SK-N-SH treated with all-trans-retinoic acid at 6 μM for 48 hours (cell line): ENCODE data around the gene ODAPH.

Source experiments
- ARNTL ChIP-seq: fragments of 450-650 bp; formaldehyde crosslinking; IDR thresholded peaks from 2 replicates; pipeline ENCODE4 v1.5.0; 2020; ENCODE audit warnings: low read depth, mild to moderate bottlenecking, moderate library complexity, borderline replicate concordance
- ESRRG ChIP-seq: fragments of 250-450 bp; sonication (Bioruptor Pico); IDR thresholded peaks from 2 replicates; pipeline ENCODE4 v1.6.1; 2021; ENCODE audit warnings: mild to moderate bottlenecking
- OSR1 ChIP-seq: fragments of 250-450 bp; sonication (Bioruptor Pico); IDR thresholded peaks from 2 replicates; pipeline ENCODE4 v1.8.0; 2022; ENCODE audit warnings: moderate library complexity, mild to moderate bottlenecking, inconsistent platforms
- SNAI2 ChIP-seq: fragments of 250-450 bp; sonication (Bioruptor Pico); IDR thresholded peaks from 2 replicates; pipeline ENCODE4 v1.5.0; 2020; ENCODE audit warnings: mild to moderate bottlenecking, moderate library complexity
- ZFP3 ChIP-seq: fragments of 250-450 bp; sonication (Bioruptor Pico); IDR thresholded peaks from 2 replicates; pipeline ENCODE4 v1.5.0; 2020; ENCODE audit warnings: mild to moderate bottlenecking, moderate library complexity
- ZFP30 ChIP-seq: fragments of 450-650 bp; formaldehyde crosslinking; IDR thresholded peaks from 2 replicates; pipeline ENCODE4 v1.5.0; 2022; ENCODE audit warnings: mild to moderate bottlenecking, moderate library complexity
- ZNF565 ChIP-seq: fragments of 450-650 bp; formaldehyde crosslinking; conservative IDR thresholded peaks from 2 replicates; pipeline ENCODE4 v1.5.0; 2020; ENCODE audit warnings: low read depth, mild to moderate bottlenecking, moderate library complexity
- ZNF70 ChIP-seq: fragments of 450-650 bp; formaldehyde crosslinking; IDR thresholded peaks from 2 replicates; pipeline ENCODE4 v1.5.0; 2020; ENCODE audit warnings: mild to moderate bottlenecking, moderate library complexity
- ZNF8 ChIP-seq: fragments of 450-650 bp; formaldehyde crosslinking; IDR thresholded peaks from 2 replicates; pipeline ENCODE4 v1.5.0; 2020; ENCODE audit warnings: mild to moderate bottlenecking, moderate library complexity
- TF ChIP-seq, protein P1 (sequence below): fragments of 250-450 bp; sonication (Bioruptor Pico); IDR thresholded peaks from 2 replicates; pipeline ENCODE4 v1.5.0; 2020; ENCODE audit warnings: mild to moderate bottlenecking, moderate library complexity
- TF ChIP-seq, protein P2 (sequence below): fragments of 250-450 bp; sonication (Bioruptor Pico); IDR thresholded peaks from 2 replicates; pipeline ENCODE4 v1.5.1; 2021; ENCODE audit warnings: mild to moderate bottlenecking, moderate library complexity

DNA sequence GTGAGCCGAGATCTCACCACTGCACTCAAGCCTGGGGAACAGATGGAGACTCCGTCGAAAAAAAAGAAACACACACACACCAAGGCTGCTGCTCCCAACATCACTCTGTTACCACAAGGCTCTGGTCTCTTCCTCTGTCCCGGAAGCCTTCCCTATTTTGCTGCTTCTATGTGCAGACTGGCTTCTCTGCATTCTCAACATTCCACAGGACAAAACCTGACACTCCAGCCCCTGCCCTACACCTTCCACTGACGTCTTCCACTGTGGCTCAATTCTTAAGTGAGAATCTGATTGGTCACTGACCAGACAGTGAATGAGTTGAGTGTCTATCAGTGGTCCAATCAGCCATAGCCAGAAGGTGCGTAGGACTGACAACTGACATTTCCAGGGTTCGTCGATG, 5.9 kb downstream of the ODAPH start:
- TF ChIP-seq ZNF8 (CRISPR knock-in tag) = no peak
- TF ChIP-seq ZNF565 = no peak
- no peak for TF ChIP-seq ESRRG (CRISPR knock-in tag)
- TF ChIP-seq, protein P1, sequence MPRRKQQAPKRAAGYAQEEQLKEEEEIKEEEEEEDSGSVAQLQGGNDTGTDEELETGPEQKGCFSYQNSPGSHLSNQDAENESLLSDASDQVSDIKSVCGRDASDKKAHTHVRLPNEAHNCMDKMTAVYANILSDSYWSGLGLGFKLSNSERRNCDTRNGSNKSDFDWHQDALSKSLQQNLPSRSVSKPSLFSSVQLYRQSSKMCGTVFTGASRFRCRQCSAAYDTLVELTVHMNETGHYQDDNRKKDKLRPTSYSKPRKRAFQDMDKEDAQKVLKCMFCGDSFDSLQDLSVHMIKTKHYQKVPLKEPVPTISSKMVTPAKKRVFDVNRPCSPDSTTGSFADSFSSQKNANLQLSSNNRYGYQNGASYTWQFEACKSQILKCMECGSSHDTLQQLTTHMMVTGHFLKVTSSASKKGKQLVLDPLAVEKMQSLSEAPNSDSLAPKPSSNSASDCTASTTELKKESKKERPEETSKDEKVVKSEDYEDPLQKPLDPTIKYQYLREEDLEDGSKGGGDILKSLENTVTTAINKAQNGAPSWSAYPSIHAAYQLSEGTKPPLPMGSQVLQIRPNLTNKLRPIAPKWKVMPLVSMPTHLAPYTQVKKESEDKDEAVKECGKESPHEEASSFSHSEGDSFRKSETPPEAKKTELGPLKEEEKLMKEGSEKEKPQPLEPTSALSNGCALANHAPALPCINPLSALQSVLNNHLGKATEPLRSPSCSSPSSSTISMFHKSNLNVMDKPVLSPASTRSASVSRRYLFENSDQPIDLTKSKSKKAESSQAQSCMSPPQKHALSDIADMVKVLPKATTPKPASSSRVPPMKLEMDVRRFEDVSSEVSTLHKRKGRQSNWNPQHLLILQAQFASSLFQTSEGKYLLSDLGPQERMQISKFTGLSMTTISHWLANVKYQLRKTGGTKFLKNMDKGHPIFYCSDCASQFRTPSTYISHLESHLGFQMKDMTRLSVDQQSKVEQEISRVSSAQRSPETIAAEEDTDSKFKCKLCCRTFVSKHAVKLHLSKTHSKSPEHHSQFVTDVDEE (CRISPR knock-in tag) = no peak
- no peak for TF ChIP-seq ARNTL (CRISPR knock-in tag)
- no peak for TF ChIP-seq OSR1 (CRISPR knock-in tag)
- TF ChIP-seq ZNF70 = no peak
- TF ChIP-seq SNAI2 (CRISPR knock-in tag) = no peak
- no peak for TF ChIP-seq ZFP3 (CRISPR knock-in tag)
- TF ChIP-seq, protein P2, sequence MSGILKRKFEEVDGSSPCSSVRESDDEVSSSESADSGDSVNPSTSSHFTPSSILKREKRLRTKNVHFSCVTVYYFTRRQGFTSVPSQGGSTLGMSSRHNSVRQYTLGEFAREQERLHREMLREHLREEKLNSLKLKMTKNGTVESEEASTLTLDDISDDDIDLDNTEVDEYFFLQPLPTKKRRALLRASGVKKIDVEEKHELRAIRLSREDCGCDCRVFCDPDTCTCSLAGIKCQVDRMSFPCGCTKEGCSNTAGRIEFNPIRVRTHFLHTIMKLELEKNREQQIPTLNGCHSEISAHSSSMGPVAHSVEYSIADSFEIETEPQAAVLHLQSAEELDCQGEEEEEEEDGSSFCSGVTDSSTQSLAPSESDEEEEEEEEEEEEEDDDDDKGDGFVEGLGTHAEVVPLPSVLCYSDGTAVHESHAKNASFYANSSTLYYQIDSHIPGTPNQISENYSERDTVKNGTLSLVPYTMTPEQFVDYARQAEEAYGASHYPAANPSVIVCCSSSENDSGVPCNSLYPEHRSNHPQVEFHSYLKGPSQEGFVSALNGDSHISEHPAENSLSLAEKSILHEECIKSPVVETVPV (CRISPR knock-in tag) = no peak
- TF ChIP-seq ZFP30 = no peak
